LNCAP (cell line): ENCODE measurements around the gene AKR1C4.

Experiments used
- CTCF ChIP-seq: fragments of 450-650 bp; IDR thresholded peaks from 2 replicates; pipeline ENCODE4 v1.5.1; 2017; ENCODE audit warnings: mild to moderate bottlenecking

Gene AKR1C4

GRCh38 chr10:5243521-5243987 lies 46.9 kb downstream of the AKR1C4 start:
- no peak for TF ChIP-seq CTCF

GRCh38 chr10:5252177-5253037 lies 55.8 kb downstream of the AKR1C4 start:
- TF ChIP-seq CTCF, result no peak

GRCh38 chr10:5254488-5254887 lies 57.9 kb downstream of the AKR1C4 start:
- TF ChIP-seq CTCF, result no peak

DNA sequence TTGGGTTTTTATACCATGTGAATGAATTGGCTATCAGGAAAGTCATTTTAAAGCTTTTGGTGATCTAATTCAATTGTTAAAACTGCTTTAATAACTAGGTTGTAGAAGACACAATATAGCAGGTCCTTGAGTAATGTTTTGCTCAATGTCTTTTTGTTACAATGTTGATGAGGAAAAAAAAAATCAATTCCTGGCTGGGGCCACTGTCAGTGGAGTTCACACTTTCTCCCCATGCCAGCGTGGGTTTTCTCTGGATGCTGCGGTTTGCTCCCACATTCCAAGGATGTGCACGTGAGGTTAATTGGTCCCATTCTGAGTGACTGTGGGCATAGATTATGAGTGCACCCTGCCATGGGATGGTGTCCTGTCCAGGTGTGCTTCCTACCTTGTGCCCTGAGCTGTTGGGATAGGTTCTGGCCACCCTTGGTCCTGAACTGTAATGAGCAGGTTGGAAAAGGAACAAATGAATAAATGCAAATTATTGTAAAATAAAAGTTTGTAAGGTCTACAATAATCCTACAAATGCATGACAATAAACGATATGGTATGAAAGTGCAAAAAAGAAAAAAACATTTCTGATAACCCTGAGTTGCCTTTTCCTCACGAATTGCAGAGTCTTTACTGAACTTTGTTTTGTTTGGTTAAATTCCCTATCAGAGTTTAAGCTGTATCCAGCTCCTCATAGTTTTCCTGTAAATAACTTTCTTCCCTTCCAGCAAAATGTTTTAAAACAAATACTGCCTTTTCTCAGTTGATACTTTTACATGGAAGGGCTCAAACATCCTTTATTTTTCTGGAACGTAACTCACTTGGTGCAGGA lies 62.7 kb downstream of the AKR1C4 start:
- no peak for TF ChIP-seq CTCF

GRCh38 chr10:5259952-5260578 lies 63.4 kb downstream of the AKR1C4 start:
- TF ChIP-seq CTCF, result no peak

GRCh38 chr10:5260828-5261227 lies 64.2 kb downstream of the AKR1C4 start:
- TF ChIP-seq CTCF, result no peak

- TF ChIP-seq CTCF, result no peak
Observed at GRCh38 chr10:5265139-5265538, 68.5 kb downstream of the AKR1C4 start.
